Measurements from ENCODE around the gene DROSHA. TPM values are rescaled to one million over a fixed set of nuclear protein-coding genes. Genes with fewer than 3 reads are reported as not detected.

The DROSHA gene
- total RNA-seq, 2 experiments from 2014 or later = 59.6 to 66.1 TPM

DNA sequence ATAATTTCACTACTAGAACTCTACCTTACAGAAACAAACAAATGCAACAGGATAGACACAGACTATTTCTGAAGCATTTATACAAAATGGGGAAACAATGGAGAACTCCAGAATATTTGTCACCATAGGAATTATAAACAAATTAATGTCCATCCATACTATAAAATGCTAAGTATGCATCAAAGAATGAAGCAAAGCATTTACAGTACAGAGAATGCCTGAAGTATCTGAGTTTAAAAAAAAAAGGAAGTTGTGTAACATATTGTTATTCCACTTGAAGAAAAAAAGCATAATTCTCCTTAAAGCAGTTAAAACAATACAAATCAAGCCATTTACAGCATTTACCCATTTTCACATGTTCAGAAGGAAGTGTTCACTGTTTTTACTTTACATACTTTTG, 53.0 kb downstream of the DROSHA start:
- POLR2A ChIA-PET = no interaction called here
- intact Hi-C loops (cut with micrococcal nuclease) = no loop called here
- Mint-ChIP-seq H3K27ac (no peak overlapping the region), H3K4me1 (ENCODE audit: low read depth) (no peaks in the 10 kb centered on the region), H3K4me3 (no peak overlapping the region), H3K36me3 (peaks cover 34% of the 10 kb centered on the region), H3K27me3 (no peaks in the 10 kb centered on the region), H3K9me3 (no peaks in the 10 kb centered on the region)
- CTCF ChIA-PET = no interaction called here
- no peak for DNase-seq

DNA sequence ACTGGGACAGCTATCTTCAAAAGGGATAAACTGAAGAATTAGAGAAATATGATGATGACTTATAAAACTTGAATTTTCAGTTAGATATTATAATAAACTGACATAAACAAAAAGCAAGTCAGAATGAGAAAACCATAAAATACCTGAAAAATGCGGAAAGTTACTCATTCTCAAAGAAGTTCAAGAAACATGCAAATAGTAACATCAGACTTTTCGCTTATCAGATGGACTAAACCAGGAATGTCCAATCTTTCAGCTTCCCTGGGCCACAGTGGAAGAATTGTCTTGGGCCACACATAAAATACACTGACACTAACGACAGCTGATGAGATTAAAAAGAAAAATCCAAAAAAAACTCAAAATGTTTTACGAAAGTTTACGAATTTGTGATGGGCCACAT, 53.9 kb downstream of the DROSHA start:
- Mint-ChIP-seq H3K4me1 (ENCODE audit: low read depth) (no peaks in the 10 kb centered on the region), H3K27me3 (no peaks in the 10 kb centered on the region), H3K36me3 (peaks cover 32% of the 10 kb centered on the region), H3K9me3 (no peaks in the 10 kb centered on the region), H3K4me3 (no peak overlapping the region), H3K27ac (no peak overlapping the region)
- ChIA-PET POLR2A (no interaction called here), CTCF (interaction anchor here (0.6 kb wide), 1 partner anchor 23 kb away, joined by 4 read pairs; no protein-coding TSS in a partner anchor)
- DNase-seq = no peak
- intact Hi-C loops (cut with micrococcal nuclease) = no loop called here

DNA sequence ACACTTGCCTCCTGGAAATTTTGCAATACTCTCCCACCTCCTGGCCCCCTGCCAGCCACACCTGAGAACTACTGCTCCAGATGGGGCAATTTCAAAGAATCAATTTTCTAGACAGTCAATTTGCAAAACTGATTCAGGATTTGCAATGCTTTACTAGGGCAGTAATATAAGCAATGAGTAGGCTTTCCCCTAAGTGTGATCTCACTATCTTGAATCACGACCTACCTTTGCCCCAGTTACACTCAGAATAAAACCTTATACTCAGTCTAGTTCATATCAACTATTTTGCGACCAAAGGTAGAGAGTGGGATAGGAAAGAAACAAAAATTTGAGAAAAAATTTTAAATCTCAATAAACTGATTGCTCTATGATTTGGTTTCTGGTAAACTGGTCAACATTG, 54.4 kb downstream of the DROSHA start:
- intact Hi-C loops (cut with micrococcal nuclease) = no loop called here
- DNase-seq = no peak
- no peaks in the 10 kb centered on the region for H3K9me3 Mint-ChIP-seq
- no peak overlapping the region for H3K4me3 Mint-ChIP-seq
- no peaks in the 10 kb centered on the region for H3K4me1 Mint-ChIP-seq (ENCODE audit: low read depth)
- no peak overlapping the region for H3K27ac Mint-ChIP-seq
- CTCF ChIA-PET = interaction anchor here (0.6 kb wide), 1 partner anchor 22 kb away, joined by 4 read pairs; no protein-coding TSS in a partner anchor
- POLR2A ChIA-PET = no interaction called here
- no peaks in the 10 kb centered on the region for H3K27me3 Mint-ChIP-seq
- H3K36me3 Mint-ChIP-seq = peaks cover 33% of the 10 kb centered on the region

DNA sequence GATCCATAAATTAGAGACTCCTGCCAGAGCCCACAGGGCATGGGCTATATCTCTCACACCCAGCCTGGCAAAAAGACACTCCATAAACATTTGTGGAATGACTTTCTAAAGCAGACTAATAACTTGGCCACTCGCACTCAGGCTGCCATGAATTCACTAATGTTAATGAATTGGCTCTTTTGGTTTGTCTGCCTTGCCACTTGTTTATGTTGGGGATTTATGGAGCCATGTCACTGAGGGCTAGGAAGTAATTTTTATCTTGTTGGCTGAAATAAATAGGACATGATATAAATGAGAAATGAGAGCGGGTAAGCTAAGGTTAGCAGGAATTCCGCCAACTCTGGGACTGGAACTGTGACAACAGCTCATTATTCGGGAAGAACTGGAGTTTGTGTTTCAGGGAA, 55.2 kb downstream of the DROSHA start:
- ChIA-PET POLR2A (no interaction called here), CTCF (no interaction called here)
- H3K36me3 Mint-ChIP-seq = peaks cover 30% of the 10 kb centered on the region
- no peak overlapping the region for H3K4me3 Mint-ChIP-seq
- H3K27ac Mint-ChIP-seq = no peak overlapping the region
- no peak for DNase-seq
- intact Hi-C loops (cut with micrococcal nuclease) = no loop called here
- no peaks in the 10 kb centered on the region for H3K27me3 Mint-ChIP-seq
- H3K9me3 Mint-ChIP-seq = no peaks in the 10 kb centered on the region
- no peaks in the 10 kb centered on the region for H3K4me1 Mint-ChIP-seq (ENCODE audit: low read depth)

DNA sequence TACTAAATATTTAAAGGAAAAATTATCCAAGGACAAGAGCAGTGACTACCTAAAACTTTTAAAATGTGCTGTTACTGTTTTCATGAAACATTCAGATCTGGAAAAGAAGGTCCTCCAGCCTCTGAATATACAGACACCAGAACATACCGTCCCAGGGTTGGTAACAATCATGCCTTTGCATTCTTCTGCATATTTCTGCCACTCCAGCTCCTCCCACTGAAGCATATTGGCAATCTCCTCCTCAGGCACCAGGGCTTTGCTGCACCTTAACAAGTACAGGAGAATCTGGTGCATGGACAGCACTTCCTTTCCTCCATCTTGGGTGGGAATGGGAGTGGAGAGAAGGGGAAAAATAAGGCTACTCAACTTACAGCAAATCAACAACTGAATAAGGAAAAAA, 60.0 kb downstream of the DROSHA start:
- ChIA-PET POLR2A (interaction anchor here (0.6 kb wide), 1 partner anchor 17 kb away, joined by 3 read pairs; no protein-coding TSS in a partner anchor), CTCF (no interaction called here)
- DNase-seq = no peak
- peaks cover 44% of the 10 kb centered on the region for H3K36me3 Mint-ChIP-seq
- H3K27ac Mint-ChIP-seq = no peak overlapping the region
- no peaks in the 10 kb centered on the region for H3K4me1 Mint-ChIP-seq (ENCODE audit: low read depth)
- no peaks in the 10 kb centered on the region for H3K27me3 Mint-ChIP-seq
- H3K9me3 Mint-ChIP-seq = no peaks in the 10 kb centered on the region
- H3K4me3 Mint-ChIP-seq = no peak overlapping the region
- intact Hi-C loops (cut with micrococcal nuclease) = no loop called here

DNA sequence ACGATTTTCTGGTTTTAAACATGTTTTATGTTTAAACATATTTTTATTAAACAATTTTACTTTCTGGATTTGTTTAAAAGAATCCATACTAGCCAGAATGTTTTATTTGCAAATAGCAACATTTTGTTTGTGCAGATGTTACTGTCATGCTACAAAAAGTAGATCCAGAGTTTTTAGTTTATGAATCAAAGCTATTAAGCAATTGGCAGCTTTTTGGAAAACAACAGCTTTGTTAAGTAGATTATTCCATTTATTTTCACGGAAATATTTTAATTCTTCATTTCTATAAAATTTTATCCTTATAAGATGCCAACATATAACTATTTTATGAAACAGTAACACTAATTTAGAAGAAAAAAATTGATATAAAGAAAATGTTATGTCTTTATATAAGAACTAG, 60.9 kb downstream of the DROSHA start:
- Mint-ChIP-seq H3K4me1 (ENCODE audit: low read depth) (no peaks in the 10 kb centered on the region), H3K27me3 (no peaks in the 10 kb centered on the region), H3K4me3 (no peak overlapping the region), H3K27ac (no peak overlapping the region), H3K9me3 (no peaks in the 10 kb centered on the region), H3K36me3 (peaks cover 51% of the 10 kb centered on the region)
- ChIA-PET CTCF (no interaction called here), POLR2A (no interaction called here)
- DNase-seq = no peak
- intact Hi-C loops (cut with micrococcal nuclease) = no loop called here

DNA sequence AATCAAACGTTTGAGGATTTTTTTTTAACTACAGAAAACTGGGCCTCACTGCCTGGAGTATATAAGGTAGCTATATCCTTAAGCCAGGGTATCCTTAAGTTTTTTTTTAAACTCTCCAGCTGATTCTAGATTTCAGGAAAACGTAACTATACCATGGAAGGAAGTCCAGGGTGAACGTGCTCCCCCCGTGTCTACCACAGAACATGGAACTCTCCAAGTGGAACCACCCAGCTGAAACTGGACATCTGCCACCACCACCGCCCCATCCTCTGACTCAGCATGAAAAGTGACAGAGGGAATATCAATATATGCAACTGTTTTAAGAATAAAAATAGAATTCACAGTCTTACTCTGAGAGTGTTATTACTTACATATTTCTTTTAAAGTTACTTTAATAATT, 61.3 kb downstream of the DROSHA start:
- DNase-seq = no peak
- ChIA-PET POLR2A (no interaction called here), CTCF (no interaction called here)
- intact Hi-C loops (cut with micrococcal nuclease) = no loop called here
- no peak overlapping the region for H3K27ac Mint-ChIP-seq
- peaks cover 53% of the 10 kb centered on the region for H3K36me3 Mint-ChIP-seq
- no peaks in the 10 kb centered on the region for H3K27me3 Mint-ChIP-seq
- H3K9me3 Mint-ChIP-seq = peaks cover 1% of the 10 kb centered on the region
- no peak overlapping the region for H3K4me3 Mint-ChIP-seq
- H3K4me1 Mint-ChIP-seq (ENCODE audit: low read depth) = no peaks in the 10 kb centered on the region

DNA sequence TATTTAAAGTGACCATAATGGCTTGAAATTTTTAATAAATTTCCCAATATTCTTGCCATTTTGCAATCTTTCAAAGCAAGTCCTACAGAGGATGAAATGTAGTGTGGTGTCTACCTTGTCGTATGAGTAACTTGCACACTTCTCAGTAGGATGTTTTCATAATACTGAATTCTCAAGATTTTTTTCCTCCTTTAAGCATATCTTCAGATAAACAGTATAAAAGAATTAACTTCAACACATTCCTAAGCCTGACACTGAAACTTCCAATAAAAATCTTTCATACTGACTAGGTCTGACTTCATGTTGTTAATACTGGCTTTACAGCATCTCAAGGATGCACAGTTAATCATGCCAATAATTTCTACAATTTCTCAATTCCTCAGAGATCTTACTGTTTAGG, 62.0 kb downstream of the DROSHA start:
- H3K4me3 Mint-ChIP-seq = no peak overlapping the region
- intact Hi-C loops (cut with micrococcal nuclease) = no loop called here
- H3K27me3 Mint-ChIP-seq = no peaks in the 10 kb centered on the region
- H3K9me3 Mint-ChIP-seq = peaks cover 3% of the 10 kb centered on the region
- CTCF ChIA-PET = interaction anchor here (0.6 kb wide), 1 partner anchor 60 kb away, joined by 3 read pairs; no protein-coding TSS in a partner anchor
- no peak overlapping the region for H3K27ac Mint-ChIP-seq
- peaks cover 56% of the 10 kb centered on the region for H3K36me3 Mint-ChIP-seq
- POLR2A ChIA-PET = no interaction called here
- DNase-seq = no peak
- H3K4me1 Mint-ChIP-seq (ENCODE audit: low read depth) = no peaks in the 10 kb centered on the region

DNA sequence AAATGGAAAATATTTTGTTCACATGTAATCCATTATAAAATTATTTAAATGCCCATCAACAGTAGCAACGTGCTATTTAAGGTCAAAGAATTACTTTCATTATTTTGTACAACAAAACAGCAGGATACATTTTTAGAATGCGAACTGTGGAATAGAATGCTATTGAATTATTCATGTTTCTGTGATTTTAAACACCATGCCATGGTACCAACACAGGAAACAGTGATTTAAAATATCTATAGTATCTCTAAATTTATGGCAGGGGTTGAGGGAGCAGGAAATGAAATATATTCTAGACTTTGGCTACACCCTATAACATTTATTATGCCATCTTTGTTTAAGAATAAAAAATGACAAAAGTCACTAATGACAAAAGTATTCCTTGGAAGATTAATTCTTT, 62.4 kb downstream of the DROSHA start:
- no peaks in the 10 kb centered on the region for H3K27me3 Mint-ChIP-seq
- H3K36me3 Mint-ChIP-seq = peaks cover 60% of the 10 kb centered on the region
- no peak overlapping the region for H3K4me3 Mint-ChIP-seq
- intact Hi-C loops (cut with micrococcal nuclease) = no loop called here
- no peaks in the 10 kb centered on the region for H3K4me1 Mint-ChIP-seq (ENCODE audit: low read depth)
- DNase-seq = no peak
- no peak overlapping the region for H3K27ac Mint-ChIP-seq
- H3K9me3 Mint-ChIP-seq = peaks cover 3% of the 10 kb centered on the region
- POLR2A ChIA-PET = no interaction called here
- CTCF ChIA-PET = interaction anchor here (0.6 kb wide), 1 partner anchor 59 kb away, joined by 3 read pairs; no protein-coding TSS in a partner anchor

DNA sequence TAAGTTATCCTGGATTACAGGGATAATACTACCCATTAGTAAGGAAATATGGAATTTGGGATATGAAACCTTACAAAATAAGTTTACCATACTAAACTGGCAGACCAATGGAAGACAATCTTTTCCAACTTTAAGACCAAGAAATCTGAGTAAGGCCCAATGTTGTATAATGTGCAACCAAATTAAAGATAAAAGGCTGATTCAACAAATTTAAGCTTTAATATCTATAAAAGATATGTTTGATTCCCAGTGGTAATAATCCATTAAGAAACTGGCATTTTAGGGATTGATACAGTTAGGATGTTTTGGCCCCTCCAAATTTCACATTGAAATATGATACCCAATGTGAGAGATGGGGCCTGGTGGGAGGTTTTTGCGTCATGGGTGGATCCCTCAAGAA, 66.6 kb downstream of the DROSHA start:
- no peaks in the 10 kb centered on the region for H3K4me1 Mint-ChIP-seq (ENCODE audit: low read depth)
- no peaks in the 10 kb centered on the region for H3K27me3 Mint-ChIP-seq
- peaks cover 35% of the 10 kb centered on the region for H3K9me3 Mint-ChIP-seq
- intact Hi-C loops (cut with micrococcal nuclease) = no loop called here
- POLR2A ChIA-PET = no interaction called here
- H3K27ac Mint-ChIP-seq = no peak overlapping the region
- CTCF ChIA-PET = no interaction called here
- DNase-seq = no peak
- peaks cover 83% of the 10 kb centered on the region for H3K36me3 Mint-ChIP-seq
- no peak overlapping the region for H3K4me3 Mint-ChIP-seq

DNA sequence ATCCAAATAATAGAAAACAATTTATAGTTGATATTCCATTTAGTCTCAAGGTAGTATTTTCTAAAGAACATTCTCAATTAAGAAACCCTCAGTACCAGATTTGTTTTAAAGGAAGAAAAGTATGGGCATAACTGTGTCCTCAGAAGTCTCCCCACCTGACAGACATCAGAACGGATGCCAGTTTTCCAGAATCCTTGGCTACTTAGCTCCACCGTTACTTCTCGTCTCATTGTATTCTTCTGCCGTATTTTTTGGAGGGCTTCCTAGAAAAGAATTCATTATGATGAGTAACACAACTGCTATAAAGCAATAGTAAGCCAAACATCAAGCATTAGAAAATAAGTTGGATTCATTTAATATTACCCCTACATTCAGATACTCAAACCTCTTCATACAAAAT, 67.8 kb downstream of the DROSHA start:
- Mint-ChIP-seq H3K36me3 (peaks cover 90% of the 10 kb centered on the region), H3K27ac (no peak overlapping the region), H3K4me1 (ENCODE audit: low read depth) (no peaks in the 10 kb centered on the region), H3K27me3 (no peaks in the 10 kb centered on the region), H3K9me3 (peaks cover 35% of the 10 kb centered on the region), H3K4me3 (no peak overlapping the region)
- no peak for DNase-seq
- ChIA-PET CTCF (no interaction called here), POLR2A (no interaction called here)
- intact Hi-C loops (cut with micrococcal nuclease) = no loop called here

DNA sequence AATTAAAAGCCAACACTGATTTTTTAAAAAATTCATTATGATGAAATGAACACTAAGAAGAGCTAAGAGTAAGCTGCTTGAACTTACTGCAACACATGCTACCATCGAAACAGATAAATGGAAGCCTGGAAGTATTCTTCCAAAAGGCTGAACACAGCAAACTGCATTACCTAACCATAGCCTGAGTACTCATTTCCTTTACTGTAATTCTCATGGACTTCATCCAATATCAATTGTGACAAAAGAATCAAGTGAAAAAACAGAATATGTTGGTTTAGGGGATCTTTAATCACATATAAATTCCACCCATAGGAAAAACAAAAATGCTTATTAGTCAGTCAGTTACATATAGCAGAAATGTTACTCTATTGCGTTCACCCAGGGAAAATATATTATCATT, 68.5 kb downstream of the DROSHA start:
- Mint-ChIP-seq H3K27ac (no peak overlapping the region), H3K9me3 (peaks cover 35% of the 10 kb centered on the region), H3K4me3 (no peak overlapping the region), H3K4me1 (ENCODE audit: low read depth) (no peaks in the 10 kb centered on the region), H3K36me3 (peaks cover 88% of the 10 kb centered on the region), H3K27me3 (no peaks in the 10 kb centered on the region)
- POLR2A ChIA-PET = no interaction called here
- DNase-seq = no peak
- CTCF ChIA-PET = no interaction called here
- intact Hi-C loops (cut with micrococcal nuclease) = no loop called here

DNA sequence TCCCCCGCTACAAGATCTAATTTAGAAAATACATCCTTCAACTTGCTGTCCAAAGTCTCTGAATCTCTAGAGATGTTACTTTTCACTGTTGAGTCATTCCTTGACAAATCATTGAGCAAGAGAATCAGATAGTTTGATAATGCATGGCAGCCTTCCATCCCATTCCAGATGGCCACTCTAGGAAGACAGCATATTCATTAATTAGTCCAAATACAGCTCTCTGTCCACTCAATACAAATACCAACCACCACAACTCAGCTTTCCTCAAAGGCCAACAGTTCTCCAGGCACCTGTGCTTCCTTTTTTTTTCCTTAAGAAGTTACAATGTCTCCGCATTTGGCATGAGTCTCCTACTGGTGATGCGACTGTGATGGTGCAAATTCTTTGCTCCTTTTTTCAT, 72.3 kb downstream of the DROSHA start:
- Mint-ChIP-seq H3K27ac (no peak overlapping the region), H3K27me3 (no peaks in the 10 kb centered on the region), H3K4me3 (no peak overlapping the region), H3K4me1 (ENCODE audit: low read depth) (no peaks in the 10 kb centered on the region), H3K36me3 (peaks cover 82% of the 10 kb centered on the region), H3K9me3 (peaks cover 54% of the 10 kb centered on the region)
- ChIA-PET CTCF (no interaction called here), POLR2A (no interaction called here)
- intact Hi-C loops (cut with micrococcal nuclease) = no loop called here
- no peak for DNase-seq

DNA sequence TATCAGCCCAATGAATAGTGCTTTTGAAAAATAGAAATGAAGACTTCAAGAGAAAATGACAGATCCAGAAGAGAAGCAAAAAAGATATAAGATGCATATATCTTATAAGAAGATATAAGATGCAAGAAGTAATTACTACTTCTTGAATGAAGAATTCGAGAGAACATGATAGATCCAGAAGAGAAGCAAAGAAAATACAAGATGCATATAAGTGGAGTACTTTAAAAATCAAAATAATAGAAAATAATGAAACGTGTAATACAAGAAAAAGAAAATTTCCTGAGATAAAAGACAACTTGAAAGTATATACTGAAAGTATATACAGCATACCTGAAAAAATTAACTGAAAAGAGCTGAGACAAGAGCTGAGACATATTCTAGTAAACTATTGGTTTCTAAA, 76.7 kb downstream of the DROSHA start:
- Mint-ChIP-seq H3K36me3 (peaks cover 65% of the 10 kb centered on the region), H3K9me3 (peaks cover 22% of the 10 kb centered on the region), H3K4me3 (no peak overlapping the region), H3K4me1 (ENCODE audit: low read depth) (peaks cover 3% of the 10 kb centered on the region), H3K27ac (no peak overlapping the region), H3K27me3 (no peaks in the 10 kb centered on the region)
- intact Hi-C loops (cut with micrococcal nuclease) = no loop called here
- no peak for DNase-seq
- CTCF ChIA-PET = interaction anchor here (0.6 to 0.7 kb wide), 2 partner anchors 22 to 1098 kb away, joined by 3 to 4 read pairs; no protein-coding TSS in a partner anchor
- POLR2A ChIA-PET = no interaction called here

Data from activated CD4-positive, alpha-beta memory T cell treated with anti-CD3 and anti-CD28 coated beads for 36 hours (primary cell).